GM12878 (cell line): Measurements from ENCODE around the gene BRCA2. TPM values are rescaled to one million over a fixed set of nuclear protein-coding genes. Genes with fewer than 3 reads are reported as not detected.

Experiments used
- ATAC-seq: fragments of 200-7000 bp; cut with Tn5 transposase; 3 replicates; pipeline ENCODE4 v1.9.1; 2020; ENCODE audit warnings: mild to moderate bottlenecking, moderate library complexity
- BruUV-seq: library from RNA; stranded (reverse); fragments of 400-500 nt; replicated peaks from 2 replicates; lab custom pipeline; 2021; lab: Mats Ljungman, UMichigan
- CTCF ChIA-PET: fragments of 300-600 bp; sonication (Branson Sonifier 250); formaldehyde crosslinking; extraction: SDS; loops from one replicate; lab custom pipeline; 2021; ENCODE audit warnings: inconsistent platforms; lab: Yijun Ruan, JAX
- POLR2A ChIA-PET: fragments of 350-600 bp; formaldehyde crosslinking; extraction: SDS; loops from one replicate; lab custom pipeline; 2021; ENCODE audit warnings: inconsistent platforms; lab: Charles Lee
- RAD21 ChIA-PET: fragments of 300-600 bp; sonication (Branson Sonifier 250); formaldehyde crosslinking; loops from one replicate; lab custom pipeline; 2023; ENCODE audit warnings: antibody characterized with exemption; ENCODE audit not compliant: unreplicated experiment; lab: Charles Lee
- SMC1A ChIA-PET: fragments of 300-600 bp; sonication (Branson Sonifier 250); formaldehyde crosslinking; loops from one replicate; lab custom pipeline; 2023; ENCODE audit not compliant: unreplicated experiment, uncharacterized antibody; lab: Charles Lee
- DNase-seq: peaks from one replicate; pipeline ENCODE4 v3.0.0-alpha.2; 2011; ENCODE audit warnings: low read depth, low spot score
- FAIRE-seq: peaks from 3 replicates; lab custom pipeline; 2011; peaks lifted over from hg19 to GRCh38; lab: Jason Lieb, UNC
- H2AFZ ChIP-seq: 2 replicates; pipeline ENCODE4 v1.6.0; 2011; ENCODE audit warnings: low read depth, low read length, control low read depth; ENCODE audit not compliant: control insufficient read depth
- H3K27ac ChIP-seq: 2 replicates; pipeline ENCODE4 v1.5.1; 2011; ENCODE audit warnings: control low read depth; ENCODE audit not compliant: control insufficient read depth, insufficient read depth
- H3K27me3 ChIP-seq, 2 experiments: replicated peaks in 1 of 2; 2 replicates each; pipeline versions ENCODE4 v1.6.0 to v1.6.1; 2011; ENCODE audit warnings: low read length in 1 of 2; ENCODE audit not compliant: control insufficient read depth in 2 of 2, insufficient read depth in 2 of 2
- H3K36me3 ChIP-seq, 2 experiments: 2 replicates each; pipeline ENCODE4 v1.5.1; 2011; ENCODE audit warnings: low read length in 1 of 2; ENCODE audit not compliant: control insufficient read depth in 2 of 2, insufficient read depth in 2 of 2
- H3K4me1 ChIP-seq: 2 replicates; pipeline ENCODE4 v1.6.1; 2011; ENCODE audit warnings: mild to moderate bottlenecking, low read length, moderate library complexity, mixed read lengths; ENCODE audit not compliant: control insufficient read depth, insufficient read depth
- H3K4me2 ChIP-seq: 2 replicates; pipeline ENCODE4 v1.6.0; 2011; ENCODE audit warnings: control low read depth; ENCODE audit not compliant: control insufficient read depth, insufficient read depth
- H3K4me3 ChIP-seq: fragments of 200-600 bp; sonication (generic); 2 replicates; pipeline ENCODE4 v1.5.1; 2016
- H3K79me2 ChIP-seq: 2 replicates; pipeline ENCODE4 v1.6.0; 2011; ENCODE audit warnings: low read length; ENCODE audit not compliant: control insufficient read depth, insufficient read depth
- H3K9ac ChIP-seq: 2 replicates; pipeline ENCODE4 v1.8.0; 2011; ENCODE audit warnings: low read length, control low read depth, mixed read lengths; ENCODE audit not compliant: control insufficient read depth, insufficient read depth
- H3K9me3 ChIP-seq: replicated peaks from 3 replicates; pipeline ENCODE4 v1.5.1; 2011; ENCODE audit warnings: mild to moderate bottlenecking, low read length; ENCODE audit not compliant: control insufficient read depth, insufficient read depth
- H4K20me1 ChIP-seq: 2 replicates; pipeline ENCODE4 v1.6.0; 2011; ENCODE audit not compliant: control insufficient read depth, insufficient read depth
- BACH1 ChIP-seq: fragments of 450-650 bp; IDR thresholded peaks from 2 replicates; pipeline ENCODE4 v1.6.1; 2017; ENCODE audit warnings: mild to moderate bottlenecking, borderline replicate concordance
- BRCA1 ChIP-seq: IDR thresholded peaks from 2 replicates; pipeline ENCODE4 v1.6.1; 2011; ENCODE audit warnings: low read depth, low read length, improper control_type of control experiment
- CREB1 ChIP-seq: IDR thresholded peaks from 2 replicates; pipeline ENCODE4 v1.6.1; 2012; ENCODE audit warnings: low read depth, mild to moderate bottlenecking, inconsistent platforms
- FOXM1 ChIP-seq: IDR thresholded peaks from 2 replicates; pipeline ENCODE4 v1.6.1; 2012; ENCODE audit warnings: low read depth, mild to moderate bottlenecking, inconsistent platforms, low read length, moderate library complexity
- IRF5 ChIP-seq: fragments of 450-650 bp; IDR thresholded peaks from 2 replicates; pipeline ENCODE4 v1.6.1; 2017; ENCODE audit warnings: borderline replicate concordance
- KAT2A ChIP-seq: conservative IDR thresholded peaks from 2 replicates; pipeline ENCODE4 v1.6.1; 2011; ENCODE audit warnings: low read depth, low read length; ENCODE audit not compliant: control insufficient read depth
- MEF2A ChIP-seq: IDR thresholded peaks from 2 replicates; pipeline ENCODE4 v1.6.1; 2011; ENCODE audit warnings: low read depth, mild to moderate bottlenecking, low read length, moderate library complexity; ENCODE audit not compliant: insufficient read depth
- MEF2B ChIP-seq: fragments of 450-650 bp; IDR thresholded peaks from 2 replicates; pipeline ENCODE4 v1.6.1; 2018; ENCODE audit warnings: mild to moderate bottlenecking, moderate library complexity; ENCODE audit not compliant: partially characterized antibody, poor library complexity, severe bottlenecking
- MTA2 ChIP-seq: fragments of 450-650 bp; IDR thresholded peaks from 2 replicates; pipeline ENCODE4 v1.6.1; 2016; ENCODE audit warnings: low read depth, mild to moderate bottlenecking, moderate library complexity
- MYB ChIP-seq: fragments of 150-350 bp; IDR thresholded peaks from 2 replicates; pipeline ENCODE4 v1.6.1; 2014; ENCODE audit warnings: mild to moderate bottlenecking, low read depth, low read length, borderline replicate concordance
- NFYB ChIP-seq: IDR thresholded peaks from 2 replicates; pipeline ENCODE4 v1.6.1; 2011; ENCODE audit warnings: low read depth, mild to moderate bottlenecking, low read length, improper control_type of control experiment, moderate library complexity; ENCODE audit not compliant: insufficient read depth
- PAX8 ChIP-seq: fragments of 450-650 bp; IDR thresholded peaks from 2 replicates; pipeline ENCODE4 v1.6.1; 2017; ENCODE audit warnings: mild to moderate bottlenecking, moderate library complexity
- RAD51 ChIP-seq: fragments of 450-650 bp; IDR thresholded peaks from 2 replicates; pipeline ENCODE4 v1.6.1; 2016; ENCODE audit warnings: moderate library complexity, mild to moderate bottlenecking, inconsistent platforms
- SIX5 ChIP-seq: IDR thresholded peaks from 2 replicates; pipeline ENCODE4 v1.6.1; 2011; ENCODE audit warnings: mild to moderate bottlenecking, low read depth, low read length, moderate library complexity; ENCODE audit not compliant: severe bottlenecking
- TAF1 ChIP-seq: IDR thresholded peaks from 2 replicates; pipeline ENCODE4 v1.6.1; 2011; ENCODE audit warnings: mild to moderate bottlenecking, low read depth, low read length, borderline replicate concordance
- ZNF24 ChIP-seq: fragments of 450-650 bp; IDR thresholded peaks from 2 replicates; pipeline ENCODE4 v1.6.1; 2017; ENCODE audit warnings: antibody characterized with exemption, mild to moderate bottlenecking
- ZZZ3 ChIP-seq: IDR thresholded peaks from 2 replicates; pipeline ENCODE4 v1.6.1; 2011; ENCODE audit warnings: low read depth; ENCODE audit not compliant: control insufficient read depth, insufficient read length
- WGBS: methylation state at CpG from one replicate; pipeline ENCODE4 v1.1.6; 2016; ENCODE audit warnings: low lambda C conversion rate; ENCODE audit not compliant: insufficient replicate concordance, insufficient coverage; ENCODE audit errors: missing lambda C conversion rate; 5-methylcytosine and 5-hydroxymethylcytosine counted together
- in situ Hi-C: fragments of 300-500 bp; cut with MboI; formaldehyde crosslinking; loops from 9 replicates; pipeline ENCODE4 v1.14.3; 2018; ENCODE audit warnings: mixed read lengths
- intact Hi-C: fragments of 100-400 bp; cut with micrococcal nuclease; formaldehyde crosslinking; loops from one replicate; pipeline ENCODE4 v1.14.2; 2022; ENCODE audit not compliant: unreplicated experiment
- polyA plus RNA-seq, 11 experiments: library from polyadenylated mRNA; depleted of rRNA in 4 of 11; unstranded in 6 of 11; stranded (reverse) in 5 of 11; fragments of >200 nt; fragmentation: Nextera tagmentation in 4 of 11; fragmentation: Illumina TruSeq in 1 of 11; extraction: Ambion mirVana in 4 of 11; extraction: Trizol in 1 of 11; gene quantifications; 1 replicate in 1 of 11; 2 replicates in 10 of 11; pipeline versions ENCODE4 v1.2.1 to v1.2.3, GENCODE V29; 2011 to 2016; ENCODE audit warnings: inconsistent platforms in 2 of 11, missing spikeins in 2 of 11, low read depth in 1 of 11
- total RNA-seq, 4 experiments: library from RNA; depleted of rRNA in 3 of 4; stranded (reverse); fragments of >200 nt in 3 of 4; fragmentation: Illumina TruSeq in 1 of 4; extraction: Trizol in 1 of 4; gene quantifications; 2 replicates each; pipeline versions ENCODE4 v1.2.1 to v1.2.3, GENCODE V29; 2013 to 2021
- TF ChIP-seq, protein P1 (sequence below): IDR thresholded peaks from 2 replicates; pipeline ENCODE4 v1.6.1; 2011; ENCODE audit warnings: low read depth, low read length, improper control_type of control experiment, borderline replicate concordance
- TF ChIP-seq, protein P2 (sequence below): IDR thresholded peaks from 2 replicates; pipeline ENCODE4 v1.6.1; 2011; ENCODE audit warnings: borderline replicate concordance, low read depth, mild to moderate bottlenecking, moderate library complexity, mixed read lengths, low read length; ENCODE audit not compliant: insufficient read depth; ENCODE audit errors: extremely low read length

The BRCA2 gene
- total and polyA plus RNA-seq, 10 of the 15 experiments (the other 5 are each of a cell fraction or from before 2014, with no cell fraction given), result 7.6 to 42.2 (median 23.9) TPM

DNA sequence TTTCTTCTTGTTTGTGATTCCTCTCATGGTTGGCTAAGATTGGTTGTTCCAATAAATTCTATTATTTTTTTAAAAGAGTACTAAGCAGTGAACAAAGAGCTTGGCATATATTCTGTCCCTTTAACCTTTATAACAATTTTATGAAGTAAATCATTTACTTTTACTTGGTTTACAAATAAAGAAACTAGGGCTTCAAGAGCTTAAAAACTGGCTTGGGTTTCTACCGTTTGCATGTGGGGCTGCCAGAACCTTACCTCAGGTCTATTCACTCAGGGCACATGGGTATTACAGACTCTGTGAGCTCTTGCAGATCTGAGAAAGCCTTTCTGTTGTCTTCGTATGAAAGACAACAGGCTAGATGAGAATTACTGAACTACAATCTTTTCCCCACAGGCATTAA is 99.3 kb downstream of the BRCA2 start:
- no peak overlapping the region for H3K9ac ChIP-seq
- H3K27ac ChIP-seq, result no peak overlapping the region
- in situ Hi-C loops (no loop called here), intact Hi-C loops (no loop called here)
- H3K79me2 ChIP-seq, result no peaks in the 10 kb centered on the region
- ATAC-seq, result no peak
- H3K27me3 ChIP-seq, result no peaks in the 10 kb centered on the region
- H2AFZ ChIP-seq, result no peak overlapping the region
- ChIA-PET POLR2A (no interaction called here), CTCF (interaction anchor here (0.8 to 1.9 kb wide), 12 partner anchors 8 to 108 kb away, joined by 3 to 4 read pairs (median 3); no protein-coding TSS in a partner anchor), SMC1A (interaction anchor here (1.1 to 2.2 kb wide), 2 partner anchors 11 to 14 kb away, joined by 3 to 4 read pairs; no protein-coding TSS in a partner anchor), RAD21 (no interaction called here)
- H3K4me3 ChIP-seq, result no peak overlapping the region
- H3K9me3 ChIP-seq, result peaks cover 1% of the 10 kb centered on the region; the same call in 1 of the 3 replicates
- WGBS, result 96% methylated on average over 2 of the region's 2 CpGs
- no TSS peak for BruUV-seq
- TF ChIP-seq TAF1 (no peak), CREB1 (no peak), BRCA1 (no peak), BACH1 (no peak), MEF2A (no peak), PAX8 (no peak), ZNF24 (no peak), IRF5 (no peak), FOXM1 (no peak), KAT2A (no peak), SIX5 (no peak), MYB (no peak), ZZZ3 (no peak), RAD51 (no peak), MTA2 (no peak), NFYB (no peak), MEF2B (no peak)
- TF ChIP-seq, protein P1, sequence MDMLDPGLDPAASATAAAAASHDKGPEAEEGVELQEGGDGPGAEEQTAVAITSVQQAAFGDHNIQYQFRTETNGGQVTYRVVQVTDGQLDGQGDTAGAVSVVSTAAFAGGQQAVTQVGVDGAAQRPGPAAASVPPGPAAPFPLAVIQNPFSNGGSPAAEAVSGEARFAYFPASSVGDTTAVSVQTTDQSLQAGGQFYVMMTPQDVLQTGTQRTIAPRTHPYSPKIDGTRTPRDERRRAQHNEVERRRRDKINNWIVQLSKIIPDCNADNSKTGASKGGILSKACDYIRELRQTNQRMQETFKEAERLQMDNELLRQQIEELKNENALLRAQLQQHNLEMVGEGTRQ, result no peak
- TF ChIP-seq, protein P2, sequence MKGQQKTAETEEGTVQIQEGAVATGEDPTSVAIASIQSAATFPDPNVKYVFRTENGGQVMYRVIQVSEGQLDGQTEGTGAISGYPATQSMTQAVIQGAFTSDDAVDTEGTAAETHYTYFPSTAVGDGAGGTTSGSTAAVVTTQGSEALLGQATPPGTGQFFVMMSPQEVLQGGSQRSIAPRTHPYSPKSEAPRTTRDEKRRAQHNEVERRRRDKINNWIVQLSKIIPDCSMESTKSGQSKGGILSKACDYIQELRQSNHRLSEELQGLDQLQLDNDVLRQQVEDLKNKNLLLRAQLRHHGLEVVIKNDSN, result no peak
- no peak overlapping the region for H3K4me2 ChIP-seq
- no peaks in the 10 kb centered on the region for H3K36me3 ChIP-seq
- FAIRE-seq, result no peak
- no peaks in the 10 kb centered on the region for H4K20me1 ChIP-seq
- H3K4me1 ChIP-seq, result no peaks in the 10 kb centered on the region
- no peak for DNase-seq
